Breast epithelium (tissue), 4 donors: ENCODE measurements around the gene STARD3NL. TPM values are rescaled to one million over a fixed set of nuclear protein-coding genes. Genes with fewer than 3 reads are reported as not detected.

Experiments
- DNase-seq, 2 donors: peaks; one replicate each; pipeline ENCODE4 v3.0.0-alpha.2; 2019; ENCODE audit warnings: low spot score in 2 of 2
- H3K27ac ChIP-seq, 2 donors: fragments of 200-600 bp; sonication (generic) in 1 of 2; one replicate each; pipeline ENCODE4 v1.5.1; 2016 to 2019; ENCODE audit warnings: mild to moderate bottlenecking in 1 of 2
- H3K27me3 ChIP-seq, 2 donors: fragments of 200-600 bp; sonication (generic) in 1 of 2; one replicate each; pipeline versions ENCODE4 v1.5.1 to v1.6.0; 2017 to 2019; ENCODE audit warnings: control low read depth in 1 of 2, mild to moderate bottlenecking in 1 of 2
- H3K36me3 ChIP-seq: fragments of 200-600 bp; one replicate; pipeline ENCODE4 v1.5.1; 2019
- H3K4me1 ChIP-seq, 2 donors: fragments of 200-600 bp; sonication (generic); one replicate each; pipeline ENCODE4 v1.5.1; 2016 to 2019; ENCODE audit warnings: control low read depth in 1 of 2
- H3K4me3 ChIP-seq, 3 donors: fragments of 200-600 bp; sonication (generic); 1 replicate in 2 of 3; 2 replicates in 1 of 3; pipeline ENCODE4 v1.5.1; 2016 to 2019; ENCODE audit warnings: mild to moderate bottlenecking in 3 of 3, moderate library complexity in 2 of 3
- H3K9me3 ChIP-seq, 2 donors: fragments of 200-600 bp; sonication (generic) in 1 of 2; one replicate each; pipeline ENCODE4 v1.5.1; 2016 to 2019; ENCODE audit warnings: control low read depth in 1 of 2
- CTCF ChIP-seq, 3 donors: fragments of 450-650 bp; IDR thresholded peaks; one replicate each; pipeline ENCODE4 v1.5.1; 2016 to 2017; ENCODE audit warnings: antibody characterized with exemption in 3 of 3, mild to moderate bottlenecking in 3 of 3, moderate library complexity in 3 of 3
- POLR2A ChIP-seq: fragments of 450-650 bp; IDR thresholded peaks from one replicate; pipeline ENCODE4 v1.6.1; 2016; ENCODE audit warnings: antibody characterized with exemption, mild to moderate bottlenecking, moderate library complexity
- POLR2AphosphoS5 ChIP-seq, 3 donors: sonication (generic); formaldehyde crosslinking; IDR thresholded peaks; one replicate each; pipeline ENCODE4 v1.6.1; 2017; ENCODE audit warnings: antibody characterized with exemption in 3 of 3
- intact Hi-C: fragments of 100-400 bp; cut with DNase I; formaldehyde crosslinking; loops from one replicate; pipeline ENCODE4 v1.15.1; 2023; ENCODE audit warnings: low total_unique reads
- total RNA-seq, 3 donors: library from RNA; depleted of rRNA; stranded (reverse); fragments of >200 nt; gene quantifications; one replicate each; pipeline ENCODE4 v1.1.0, GENCODE V29; 2016

STARD3NL gene
- total RNA-seq, 3 donors from 2014 or later, result 36.8 to 42.9 (median 42.6) TPM

GRCh38 chr7:38160003-38160571, 18.0 kb upstream of the STARD3NL start:
- TF ChIP-seq POLR2AphosphoS5 (IDR thresholded peaks at IDR 0.05), result no peak
- TF ChIP-seq POLR2A, result no peak
- TF ChIP-seq CTCF (IDR thresholded peaks at IDR 0.05), result no peak
- Histone ChIP-seq H3K4me3 (no peak overlapping the region), H3K27me3 (no peaks in the 10 kb centered on the region), H3K9me3 (peaks cover 3 to 9% of the 10 kb centered on the region in 2 donors), H3K36me3 (no peaks in the 10 kb centered on the region), H3K27ac (no peak overlapping the region), H3K4me1 (no peaks in the 10 kb centered on the region)
- intact Hi-C loops, result no loop called here
- DNase-seq, result no peak

DNA sequence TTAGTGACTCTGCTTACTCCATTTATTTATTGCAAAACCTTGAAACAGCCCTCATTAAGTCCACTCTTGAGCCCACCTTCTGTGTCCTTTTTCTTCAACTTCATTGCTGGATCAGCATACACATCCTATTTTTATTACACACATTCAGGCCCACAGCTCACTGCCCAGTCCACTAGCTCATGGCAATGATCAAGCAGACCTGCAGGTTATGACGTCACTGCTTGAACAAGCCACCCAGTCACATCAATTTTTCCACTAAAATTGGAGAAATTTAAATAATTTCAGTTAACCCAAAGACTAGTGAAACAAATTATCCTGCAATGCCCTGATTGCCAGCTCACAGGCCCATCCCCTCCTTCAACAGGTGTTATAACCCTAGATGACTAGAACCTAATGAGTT, 16.0 kb upstream of the STARD3NL start:
- TF ChIP-seq CTCF (IDR thresholded peaks at IDR 0.05) (no peak), POLR2A (no peak), POLR2AphosphoS5 (IDR thresholded peaks at IDR 0.05) (no peak)

GRCh38 chr7:38163671-38164070, 14.4 kb upstream of the STARD3NL start:
- Histone ChIP-seq H3K9me3 (no peaks in the 10 kb centered on the region), H3K27ac (no peak overlapping the region), H3K27me3 (no peaks in the 10 kb centered on the region), H3K4me3 (no peak overlapping the region), H3K36me3 (no peaks in the 10 kb centered on the region), H3K4me1 (no peaks in the 10 kb centered on the region)
- TF ChIP-seq POLR2AphosphoS5 (IDR thresholded peaks at IDR 0.05) (no peak), CTCF (IDR thresholded peaks at IDR 0.05) (no peak), POLR2A (no peak)
- no peak for DNase-seq
- intact Hi-C loops, result no loop called here

More for the DNA sequence above, 16.0 kb upstream of the STARD3NL start:
- Histone ChIP-seq H3K36me3 (no peaks in the 10 kb centered on the region), H3K9me3 (no peaks in the 10 kb centered on the region), H3K4me3 (no peak overlapping the region), H3K27ac (no peak overlapping the region), H3K4me1 (no peaks in the 10 kb centered on the region), H3K27me3 (no peaks in the 10 kb centered on the region)
- intact Hi-C loops, result no loop called here
- no peak for DNase-seq

GRCh38 chr7:38168890-38169570, 9.0 kb upstream of the STARD3NL start:
- no peaks in the 10 kb centered on the region for H3K36me3 ChIP-seq

More at GRCh38 chr7:38168890-38169570, 9.0 kb upstream of the STARD3NL start:
- no peaks in the 10 kb centered on the region for H3K27me3 ChIP-seq
- H3K9me3 ChIP-seq, result no peaks in the 10 kb centered on the region
- H3K4me3 ChIP-seq, result no peak overlapping the region
- TF ChIP-seq POLR2AphosphoS5 (IDR thresholded peaks at IDR 0.05) (no peak), CTCF (IDR thresholded peaks at IDR 0.05) (no peak), POLR2A (no peak)
- intact Hi-C loops, result no loop called here
- no peak for DNase-seq
- no peak overlapping the region for H3K27ac ChIP-seq
- no peaks in the 10 kb centered on the region for H3K4me1 ChIP-seq
